Effector CD8-positive, alpha-beta T cell (primary cell): Measurements from ENCODE around the gene DESI2.

Experiments
- DNase-seq: peaks from one replicate; lab custom pipeline; 2025; lab: John Stamatoyannopoulos, UW

The DESI2 gene

GRCh38 chr1:244755673-244756072, 102.7 kb downstream of the DESI2 start:
- DNase-seq = no peak

DNA sequence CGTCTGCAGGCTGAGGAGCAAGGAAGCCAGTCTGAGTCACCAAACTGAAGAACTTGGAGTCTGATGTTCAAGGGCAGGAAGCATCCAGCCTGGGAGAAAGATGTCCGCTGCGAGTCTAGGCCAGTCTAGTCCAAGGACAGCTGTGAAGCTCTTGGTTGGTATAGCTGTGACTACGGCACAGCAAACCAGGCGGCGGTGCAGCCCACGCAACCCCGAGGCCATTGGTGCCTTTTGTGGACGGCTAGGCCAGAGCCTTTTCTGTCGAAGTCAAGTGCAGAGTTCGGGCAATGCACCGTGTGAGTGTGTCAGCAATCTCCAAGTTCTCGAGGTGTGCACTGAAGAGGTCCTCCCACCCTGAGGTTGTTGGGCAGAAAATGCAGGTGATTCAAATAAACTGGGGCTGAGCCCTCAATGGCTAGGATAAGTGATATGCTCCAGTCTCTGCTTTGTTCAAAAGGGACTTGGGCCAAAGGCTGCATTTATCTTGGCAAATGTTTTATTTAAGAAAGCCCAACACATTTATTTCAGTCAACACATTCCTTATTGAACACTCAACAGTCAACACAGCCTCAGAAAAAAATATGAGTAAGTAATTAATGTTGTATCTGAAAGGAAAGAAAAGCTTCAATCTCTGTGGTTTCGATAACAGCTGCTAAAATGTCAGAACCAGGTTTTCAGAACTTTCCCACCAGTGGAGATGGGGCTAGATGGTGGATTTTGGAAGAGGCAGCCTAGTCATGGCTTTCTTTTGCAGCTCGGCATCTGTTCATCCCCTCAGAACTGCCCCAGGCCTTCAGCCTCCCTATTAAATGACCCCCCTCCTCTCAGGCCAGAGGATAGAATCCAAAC, 104.4 kb downstream of the DESI2 start:
- no peak for DNase-seq
